PC-3 (cell line): Measurements from ENCODE around the gene PPIL1. TPM values are rescaled to one million over a fixed set of nuclear protein-coding genes. Genes with fewer than 3 reads are reported as not detected.

ENCODE experiments used
- ATAC-seq: fragments of 200-7000 bp; cut with Tn5 transposase; 2 replicates; pipeline ENCODE4 v1.9.1; 2020; ENCODE audit warnings: mild to moderate bottlenecking, moderate library complexity
- BruUV-seq: library from RNA; stranded (reverse); fragments of 400-500 nt; replicated peaks from 2 replicates; lab custom pipeline; 2021; lab: Mats Ljungman, UMichigan
- CTCF ChIA-PET: fragments of 300-600 bp; sonication (Branson Sonifier 250); formaldehyde crosslinking; loops from one replicate; lab custom pipeline; 2022; ENCODE audit warnings: antibody characterized with exemption; lab: Charles Lee
- POLR2A ChIA-PET: fragments of 300-600 bp; sonication (Branson Sonifier 250); formaldehyde crosslinking; loops from one replicate; lab custom pipeline; 2022; ENCODE audit warnings: antibody characterized with exemption; ENCODE audit not compliant: unreplicated experiment; lab: Charles Lee
- DNase-seq: peaks from one replicate; pipeline ENCODE4 v3.0.0-alpha.2; 2015
- H2AFZ ChIP-seq: fragments of 300-600 bp; sonication (generic); 2 replicates; pipeline ENCODE4 v1.6.0; 2016; ENCODE audit warnings: antibody characterized with exemption, low read length
- H3F3A ChIP-seq: fragments of 300-600 bp; sonication (generic); one replicate; pipeline ENCODE4 v1.6.0; 2017; ENCODE audit warnings: antibody characterized with exemption, low read length, control low read depth, mild to moderate bottlenecking; ENCODE audit not compliant: unreplicated experiment
- H3K27ac ChIP-seq: fragments of 300-600 bp; sonication (generic); 2 replicates; pipeline ENCODE4 v1.5.1; 2016; ENCODE audit warnings: mild to moderate bottlenecking, low read length
- H3K27me3 ChIP-seq: fragments of 300-600 bp; sonication (generic); 2 replicates; pipeline ENCODE4 v1.6.1; 2016; ENCODE audit warnings: low read length, mixed read lengths
- H3K36me3 ChIP-seq: fragments of 300-600 bp; sonication (generic); 2 replicates; pipeline ENCODE4 v1.6.1; 2016; ENCODE audit warnings: low read depth, mixed run types, low read length, mixed read lengths
- H3K4me1 ChIP-seq: fragments of 300-600 bp; sonication (generic); 2 replicates; pipeline ENCODE4 v1.5.1; 2016; ENCODE audit warnings: low read length; ENCODE audit not compliant: insufficient read depth
- H3K4me2 ChIP-seq: fragments of 300-600 bp; sonication (generic); 2 replicates; pipeline ENCODE4 v1.6.0; 2016; ENCODE audit warnings: low read length
- H3K4me3 ChIP-seq: fragments of 300-600 bp; sonication (generic); 2 replicates; pipeline ENCODE4 v1.5.1; 2016; ENCODE audit warnings: mild to moderate bottlenecking, low read length, mixed read lengths
- H3K79me2 ChIP-seq: fragments of 300-600 bp; sonication (generic); 2 replicates; pipeline ENCODE4 v1.6.1; 2017; ENCODE audit warnings: low read length, mixed read lengths
- H3K9ac ChIP-seq: fragments of 300-600 bp; sonication (generic); 2 replicates; pipeline ENCODE4 v1.6.0; 2016; ENCODE audit warnings: mild to moderate bottlenecking, low read length
- H3K9me2 ChIP-seq: fragments of 300-600 bp; sonication (generic); replicated peaks from 2 replicates; pipeline ENCODE4 v1.6.1; 2016; ENCODE audit warnings: mixed run types, low read length, mixed read lengths
- H3K9me3 ChIP-seq: fragments of 300-600 bp; sonication (generic); 2 replicates; pipeline ENCODE4 v1.6.1; 2016; ENCODE audit warnings: low read length, mixed read lengths
- H4K20me1 ChIP-seq: fragments of 300-600 bp; sonication (generic); 2 replicates; pipeline ENCODE4 v1.6.1; 2016; ENCODE audit warnings: low read length, mixed read lengths
- EZH2 ChIP-seq: fragments of 300-600 bp; sonication (generic); IDR thresholded peaks from one replicate; pipeline ENCODE4 v1.6.1; 2017; ENCODE audit warnings: antibody characterized with exemption, mild to moderate bottlenecking, low read length; ENCODE audit not compliant: unreplicated experiment
- EZH2phosphoT487 ChIP-seq: fragments of 300-600 bp; sonication (generic); IDR thresholded peaks from 2 replicates; pipeline ENCODE4 v1.6.1; 2018; ENCODE audit warnings: mild to moderate bottlenecking, antibody characterized with exemption, low read length, borderline replicate concordance
- intact Hi-C: fragments of 100-400 bp; cut with micrococcal nuclease; formaldehyde crosslinking; loops from 2 replicates; pipeline ENCODE4 v1.9.0; 2023
- total RNA-seq: library from RNA; depleted of rRNA; stranded (reverse); fragments of >200 nt; gene quantifications from 2 replicates; pipeline ENCODE4 v1.2.3, GENCODE V29; 2014
- TF ChIP-seq, protein P1 (sequence below): fragments of 300-600 bp; sonication (generic); conservative IDR thresholded peaks from 2 replicates; pipeline ENCODE4 v1.5.1; 2017; ENCODE audit warnings: antibody characterized with exemption, low read depth, mild to moderate bottlenecking, low read length

The PPIL1 gene
- total RNA-seq, 1 experiment from 2014 or later = 39.9 TPM

DNA sequence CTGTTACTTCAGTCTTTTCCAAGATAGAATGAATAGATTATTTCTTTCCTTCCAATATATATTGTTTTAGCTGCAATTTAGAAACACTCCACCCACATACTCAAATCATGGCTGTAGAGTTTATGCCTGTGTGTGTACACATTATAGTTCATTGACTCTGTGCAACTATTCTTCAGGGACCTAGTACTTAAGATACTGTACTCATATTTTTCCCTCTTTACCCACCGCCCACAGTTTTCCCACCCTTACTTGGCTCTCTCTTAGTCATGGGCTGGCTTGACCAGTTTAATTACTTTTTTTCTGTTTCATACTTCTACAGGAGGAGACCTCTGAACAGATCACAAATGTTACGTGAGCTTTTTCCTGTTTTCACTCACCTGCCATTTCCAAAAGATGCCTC lies 41.5 kb upstream of the PPIL1 start:
- BruUV-seq = no TSS peak
- POLR2A ChIA-PET = no interaction called here
- no peak overlapping the region for H3K4me3 ChIP-seq
- H3F3A ChIP-seq = peaks cover 4% of the 10 kb centered on the region
- H3K9ac ChIP-seq = no peak overlapping the region
- TF ChIP-seq, protein P1, sequence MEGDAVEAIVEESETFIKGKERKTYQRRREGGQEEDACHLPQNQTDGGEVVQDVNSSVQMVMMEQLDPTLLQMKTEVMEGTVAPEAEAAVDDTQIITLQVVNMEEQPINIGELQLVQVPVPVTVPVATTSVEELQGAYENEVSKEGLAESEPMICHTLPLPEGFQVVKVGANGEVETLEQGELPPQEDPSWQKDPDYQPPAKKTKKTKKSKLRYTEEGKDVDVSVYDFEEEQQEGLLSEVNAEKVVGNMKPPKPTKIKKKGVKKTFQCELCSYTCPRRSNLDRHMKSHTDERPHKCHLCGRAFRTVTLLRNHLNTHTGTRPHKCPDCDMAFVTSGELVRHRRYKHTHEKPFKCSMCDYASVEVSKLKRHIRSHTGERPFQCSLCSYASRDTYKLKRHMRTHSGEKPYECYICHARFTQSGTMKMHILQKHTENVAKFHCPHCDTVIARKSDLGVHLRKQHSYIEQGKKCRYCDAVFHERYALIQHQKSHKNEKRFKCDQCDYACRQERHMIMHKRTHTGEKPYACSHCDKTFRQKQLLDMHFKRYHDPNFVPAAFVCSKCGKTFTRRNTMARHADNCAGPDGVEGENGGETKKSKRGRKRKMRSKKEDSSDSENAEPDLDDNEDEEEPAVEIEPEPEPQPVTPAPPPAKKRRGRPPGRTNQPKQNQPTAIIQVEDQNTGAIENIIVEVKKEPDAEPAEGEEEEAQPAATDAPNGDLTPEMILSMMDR = no peak
- no peaks in the 10 kb centered on the region for H3K9me3 ChIP-seq
- H3K4me1 ChIP-seq = peaks cover 62% of the 10 kb centered on the region
- H3K27me3 ChIP-seq = no peaks in the 10 kb centered on the region
- peak; percentile 44 for DNase-seq
- intact Hi-C loops = no loop called here
- CTCF ChIA-PET = no interaction called here
- ATAC-seq = no peak
- H2AFZ ChIP-seq = no peak overlapping the region
- H3K36me3 ChIP-seq = peaks cover 5% of the 10 kb centered on the region
- H3K79me2 ChIP-seq = no peaks in the 10 kb centered on the region
- no peaks in the 10 kb centered on the region for H4K20me1 ChIP-seq
- H3K27ac ChIP-seq = peak overlapping the region; percentile 33
- H3K4me2 ChIP-seq = 0 out of 2 replicates have a peak overlapping the region, but pooled peaks have one; percentile 6
- no peaks in the 10 kb centered on the region for H3K9me2 ChIP-seq

GRCh38 chr6:36915599-36915998 lies 41.0 kb upstream of the PPIL1 start:
- Histone ChIP-seq H3K4me3 (no peak overlapping the region), H3F3A (peaks cover 4% of the 10 kb centered on the region), H3K9me2 (no peaks in the 10 kb centered on the region), H3K27ac (peak overlapping the region; percentile 33), H3K4me2 (0 out of 2 replicates have a peak overlapping the region, but pooled peaks have one; percentile 6), H3K79me2 (no peaks in the 10 kb centered on the region), H3K4me1 (peaks cover 59% of the 10 kb centered on the region), H3K36me3 (peaks cover 5% of the 10 kb centered on the region), H4K20me1 (no peaks in the 10 kb centered on the region), H2AFZ (no peak overlapping the region), H3K9me3 (no peaks in the 10 kb centered on the region), H3K27me3 (no peaks in the 10 kb centered on the region), H3K9ac (no peak overlapping the region)
- no peak for TF ChIP-seq EZH2phosphoT487
- TF ChIP-seq, protein P1 = no peak
- TF ChIP-seq EZH2 = no peak
- intact Hi-C loops = no loop called here
- DNase-seq (no peak), ATAC-seq (no peak)
- BruUV-seq = no TSS peak
- POLR2A ChIA-PET = no interaction called here
- CTCF ChIA-PET = no interaction called here

DNA sequence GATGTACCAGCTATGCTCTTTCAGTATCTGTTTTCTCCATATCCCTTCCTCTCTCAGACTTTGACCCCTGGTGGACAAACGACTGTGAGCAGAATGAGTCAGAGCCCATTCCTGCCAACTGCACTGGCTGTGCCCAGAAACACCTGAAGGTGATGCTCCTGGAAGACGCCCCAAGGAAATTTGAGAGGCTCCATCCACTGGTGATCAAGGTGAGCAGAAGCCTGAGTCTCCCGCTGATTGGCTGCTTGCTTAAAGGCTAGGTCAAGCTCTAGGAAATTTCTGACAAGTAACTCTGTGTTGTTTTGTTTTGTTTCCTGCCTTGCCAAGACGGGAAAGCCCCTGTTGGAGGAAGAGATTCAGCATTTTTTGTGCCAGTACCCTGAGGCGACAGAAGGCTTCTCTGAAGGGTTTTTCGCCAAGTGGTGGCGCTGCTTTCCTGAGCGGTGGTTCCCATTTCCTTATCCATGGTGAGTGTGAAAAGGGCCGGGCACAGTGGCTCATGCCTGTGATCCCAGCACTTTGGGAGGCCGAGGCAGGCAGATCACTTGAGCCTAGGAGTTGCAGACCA lies 39.7 kb upstream of the PPIL1 start:
- Histone ChIP-seq H4K20me1 (no peaks in the 10 kb centered on the region), H3K9me2 (no peaks in the 10 kb centered on the region), H3K4me3 (no peak overlapping the region), H3F3A (peaks cover 4% of the 10 kb centered on the region), H3K36me3 (peaks cover 5% of the 10 kb centered on the region; the same call in 1 of the 2 replicates), H3K27ac (peak overlapping the region; percentile 66), H2AFZ (no peak overlapping the region), H3K4me1 (peaks cover 47% of the 10 kb centered on the region), H3K4me2 (peak overlapping the region; percentile 73), H3K27me3 (no peaks in the 10 kb centered on the region), H3K9ac (no peak overlapping the region), H3K79me2 (no peaks in the 10 kb centered on the region), H3K9me3 (no peaks in the 10 kb centered on the region)
- no TSS peak for BruUV-seq
- intact Hi-C loops = loop anchor here (1.0 to 5.0 kb wide), 3 partner anchors 29 to 73 kb away; partner anchors contain the start of genes C6orf89 and MTCH1
- peak; percentile 99 for DNase-seq
- TF ChIP-seq, protein P1 = peak; percentile 63
- TF ChIP-seq EZH2 (no peak), EZH2phosphoT487 (no peak)
- POLR2A ChIA-PET = no interaction called here
- ATAC-seq = peak; percentile 73
- CTCF ChIA-PET = interaction anchor here (0.5 to 2.1 kb wide), 20 partner anchors 10 to 1596 kb away, joined by 3 to 23 read pairs (median 5); partner anchors contain the start of gene PPIL1
